Thyroid gland (tissue), 4 donors: ENCODE data around the gene NME7.

ENCODE experiments used
- CTCF ChIP-seq, 6 experiments: fragments of 200-600 bp in 3 of 6; fragments of 450-650 bp in 3 of 6; sonication (generic) in 3 of 6; IDR thresholded peaks; one replicate each; pipeline ENCODE4 v1.5.1; 2016 to 2019; ENCODE audit warnings: antibody characterized with exemption in 6 of 6, mild to moderate bottlenecking in 2 of 6, inconsistent platforms in 1 of 6, moderate library complexity in 1 of 6
- POLR2A ChIP-seq, 2 donors: fragments of 450-650 bp; IDR thresholded peaks; one replicate each; pipeline ENCODE4 v1.6.1; 2017; ENCODE audit warnings: antibody characterized with exemption in 2 of 2, mild to moderate bottlenecking in 2 of 2, moderate library complexity in 1 of 2

GRCh38 chr1:169295846-169296245, 71.8 kb downstream of the NME7 start:
- TF ChIP-seq CTCF (IDR thresholded peaks at IDR 0.05) (no peak), POLR2A (IDR thresholded peaks at IDR 0.05) (no peak)
